Liver (tissue), 9 donors: ENCODE measurements around the gene AGTRAP. TPM values are rescaled to one million over a fixed set of nuclear protein-coding genes. Genes with fewer than 3 reads are reported as not detected.

Experiments
- DNase-seq: peaks from one replicate; pipeline ENCODE4 v3.0.0-alpha.2; 2017; ENCODE audit warnings: low spot score
- H3K27ac ChIP-seq, 2 donors: one replicate each; pipeline ENCODE4 v1.7.0; 2013; ENCODE audit warnings: inconsistent platforms in 2 of 2, low read length in 2 of 2, control low read depth in 1 of 2, low read depth in 1 of 2, mild to moderate bottlenecking in 1 of 2
- H3K27me3 ChIP-seq, 4 donors: one replicate each; pipeline versions ENCODE4 v1.6.1 to v1.7.0; 2013; ENCODE audit warnings: low read length in 3 of 4, inconsistent platforms in 1 of 4, mild to moderate bottlenecking in 1 of 4, moderate library complexity in 1 of 4; ENCODE audit not compliant: control insufficient read depth in 4 of 4, insufficient read depth in 4 of 4
- H3K36me3 ChIP-seq, 4 donors: one replicate each; pipeline versions ENCODE4 v1.6.1 to v1.7.0; 2013; ENCODE audit warnings: low read length in 3 of 4, mild to moderate bottlenecking in 3 of 4, low read depth in 1 of 4, moderate library complexity in 1 of 4; ENCODE audit not compliant: control insufficient read depth in 4 of 4, insufficient read depth in 3 of 4
- H3K4me1 ChIP-seq, 4 donors: one replicate each; pipeline versions ENCODE4 v1.6.1 to v1.7.0; 2013; ENCODE audit warnings: low read length in 3 of 4, mild to moderate bottlenecking in 3 of 4, moderate library complexity in 1 of 4; ENCODE audit not compliant: control insufficient read depth in 4 of 4, insufficient read depth in 4 of 4
- H3K4me3 ChIP-seq, 3 donors: one replicate each; pipeline versions ENCODE4 v1.6.1 to v1.7.0; 2013; ENCODE audit warnings: low read length in 3 of 3, control low read depth in 1 of 3, low read depth in 1 of 3, mild to moderate bottlenecking in 1 of 3
- H3K9ac ChIP-seq, 2 donors: one replicate each; pipeline ENCODE4 v1.7.0; 2013; ENCODE audit warnings: low read length in 2 of 2, mild to moderate bottlenecking in 2 of 2, moderate library complexity in 2 of 2, control low read depth in 1 of 2, low read depth in 1 of 2
- H3K9me3 ChIP-seq, 4 donors: one replicate each; pipeline versions ENCODE4 v1.6.1 to v1.7.0; 2013; ENCODE audit warnings: low read length in 3 of 4; ENCODE audit not compliant: control insufficient read depth in 4 of 4
- CTCF ChIP-seq: fragments of 150-350 bp; IDR thresholded peaks from 2 replicates; pipeline ENCODE4 v1.5.1; 2017; ENCODE audit warnings: improper control_type of control experiment, low read depth, low read length; ENCODE audit not compliant: missing input control
- EGR1 ChIP-seq, 2 donors: IDR thresholded peaks; 2 replicates each; pipeline ENCODE4 v1.6.1; 2016 to 2018; ENCODE audit warnings: antibody characterized with exemption in 2 of 2, low read depth in 2 of 2
- FOXA1 ChIP-seq: IDR thresholded peaks from 2 replicates; pipeline ENCODE4 v1.6.1; 2016; ENCODE audit warnings: antibody characterized with exemption
- FOXA2 ChIP-seq: IDR thresholded peaks from 2 replicates; pipeline ENCODE4 v1.6.1; 2016; ENCODE audit warnings: antibody characterized with exemption
- GABPA ChIP-seq, 2 donors: IDR thresholded peaks in 1 of 2; conservative IDR thresholded peaks in 1 of 2; 2 replicates each; pipeline ENCODE4 v1.6.1; 2016; ENCODE audit warnings: antibody characterized with exemption in 2 of 2, mild to moderate bottlenecking in 1 of 2, moderate library complexity in 1 of 2
- HNF4A ChIP-seq, 2 donors: conservative IDR thresholded peaks; 2 replicates each; pipeline ENCODE4 v1.6.1; 2016; ENCODE audit warnings: antibody characterized with exemption in 2 of 2, mild to moderate bottlenecking in 2 of 2
- HNF4G ChIP-seq: IDR thresholded peaks from 2 replicates; pipeline ENCODE4 v1.6.1; 2016; ENCODE audit warnings: antibody characterized with exemption
- JUND ChIP-seq, 2 donors: IDR thresholded peaks; 2 replicates each; pipeline ENCODE4 v1.6.1; 2016; ENCODE audit warnings: antibody characterized with exemption in 2 of 2
- MAX ChIP-seq: IDR thresholded peaks from 2 replicates; pipeline ENCODE4 v1.6.1; 2016; ENCODE audit warnings: antibody characterized with exemption
- RAD21 ChIP-seq, 2 donors: IDR thresholded peaks; 2 replicates each; pipeline ENCODE4 v1.6.1; 2016; ENCODE audit warnings: antibody characterized with exemption in 2 of 2, mild to moderate bottlenecking in 2 of 2
- RXRA ChIP-seq, 2 donors: IDR thresholded peaks; 2 replicates each; pipeline ENCODE4 v1.6.1; 2017 to 2018; ENCODE audit warnings: antibody characterized with exemption in 2 of 2, mild to moderate bottlenecking in 1 of 2
- SP1 ChIP-seq: IDR thresholded peaks from 2 replicates; pipeline ENCODE4 v1.6.1; 2018; ENCODE audit warnings: antibody characterized with exemption, mild to moderate bottlenecking
- TAF1 ChIP-seq: conservative IDR thresholded peaks from 2 replicates; pipeline ENCODE4 v1.6.1; 2016; ENCODE audit warnings: antibody characterized with exemption, mild to moderate bottlenecking
- YY1 ChIP-seq: IDR thresholded peaks from 2 replicates; pipeline ENCODE4 v1.6.1; 2016; ENCODE audit warnings: antibody characterized with exemption, mild to moderate bottlenecking
- WGBS: extraction: QIAGEN DNeasy Blood & Tissue Kit; methylation state at CpG from one replicate; pipeline ENCODE4 v1.1.7; 2013; 5-methylcytosine and 5-hydroxymethylcytosine counted together
- polyA plus RNA-seq, 2 donors: library from polyadenylated mRNA; stranded (reverse) in 1 of 2; unstranded in 1 of 2; fragments of 200-250 nt in 1 of 2; fragments of >200 nt in 1 of 2; fragmentation: Nextera tagmentation in 1 of 2; extraction: Ambion mirVana in 1 of 2; gene quantifications; one replicate each; pipeline versions ENCODE4 v1.2.1 to v1.2.3, GENCODE V29; 2013 to 2015
- total RNA-seq, 2 donors: library from RNA; depleted of rRNA; stranded (reverse); fragments of >200 nt; gene quantifications; one replicate each; pipeline ENCODE4 v1.2.3, GENCODE V29; 2014
- TF ChIP-seq, protein P1 (sequence below): IDR thresholded peaks from 2 replicates; pipeline ENCODE4 v1.6.1; 2016; ENCODE audit warnings: antibody characterized with exemption, mild to moderate bottlenecking
- TF ChIP-seq, protein P2 (sequence below): IDR thresholded peaks from 2 replicates; pipeline ENCODE4 v1.6.1; 2016; ENCODE audit warnings: antibody characterized with exemption
- donor health status: healthy.
- donor health status: healthy.
- donor health status: healthy.
- donor health status: healthy.
- donor health status: healthy.

The AGTRAP gene
- total and polyA plus RNA-seq, 4 donors, result 8.5 to 19.3 (median 17.5) TPM

GRCh38 chr1:11701981-11702803, 33.7 kb upstream of the AGTRAP start:
- H3K9me3 ChIP-seq, result no peaks in the 10 kb centered on the region
- 85% methylated on average over 15 of the region's 15 CpGs for WGBS
- no peak for DNase-seq
- no peaks in the 10 kb centered on the region for H3K4me1 ChIP-seq
- no peak for TF ChIP-seq HNF4A (conservative IDR thresholded peaks at IDR 0.05)
- TF ChIP-seq FOXA2, result no peak
- TF ChIP-seq, protein P1, sequence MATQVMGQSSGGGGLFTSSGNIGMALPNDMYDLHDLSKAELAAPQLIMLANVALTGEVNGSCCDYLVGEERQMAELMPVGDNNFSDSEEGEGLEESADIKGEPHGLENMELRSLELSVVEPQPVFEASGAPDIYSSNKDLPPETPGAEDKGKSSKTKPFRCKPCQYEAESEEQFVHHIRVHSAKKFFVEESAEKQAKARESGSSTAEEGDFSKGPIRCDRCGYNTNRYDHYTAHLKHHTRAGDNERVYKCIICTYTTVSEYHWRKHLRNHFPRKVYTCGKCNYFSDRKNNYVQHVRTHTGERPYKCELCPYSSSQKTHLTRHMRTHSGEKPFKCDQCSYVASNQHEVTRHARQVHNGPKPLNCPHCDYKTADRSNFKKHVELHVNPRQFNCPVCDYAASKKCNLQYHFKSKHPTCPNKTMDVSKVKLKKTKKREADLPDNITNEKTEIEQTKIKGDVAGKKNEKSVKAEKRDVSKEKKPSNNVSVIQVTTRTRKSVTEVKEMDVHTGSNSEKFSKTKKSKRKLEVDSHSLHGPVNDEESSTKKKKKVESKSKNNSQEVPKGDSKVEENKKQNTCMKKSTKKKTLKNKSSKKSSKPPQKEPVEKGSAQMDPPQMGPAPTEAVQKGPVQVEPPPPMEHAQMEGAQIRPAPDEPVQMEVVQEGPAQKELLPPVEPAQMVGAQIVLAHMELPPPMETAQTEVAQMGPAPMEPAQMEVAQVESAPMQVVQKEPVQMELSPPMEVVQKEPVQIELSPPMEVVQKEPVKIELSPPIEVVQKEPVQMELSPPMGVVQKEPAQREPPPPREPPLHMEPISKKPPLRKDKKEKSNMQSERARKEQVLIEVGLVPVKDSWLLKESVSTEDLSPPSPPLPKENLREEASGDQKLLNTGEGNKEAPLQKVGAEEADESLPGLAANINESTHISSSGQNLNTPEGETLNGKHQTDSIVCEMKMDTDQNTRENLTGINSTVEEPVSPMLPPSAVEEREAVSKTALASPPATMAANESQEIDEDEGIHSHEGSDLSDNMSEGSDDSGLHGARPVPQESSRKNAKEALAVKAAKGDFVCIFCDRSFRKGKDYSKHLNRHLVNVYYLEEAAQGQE, result no peak
- TF ChIP-seq EGR1 (IDR thresholded peaks at IDR 0.05; ENCODE audit: low read depth in 2 of 2), result no peak
- no peak for TF ChIP-seq SP1
- no peak for TF ChIP-seq FOXA1
- no peak for TF ChIP-seq TAF1
- TF ChIP-seq JUND (IDR thresholded peaks at IDR 0.05), result no peak
- TF ChIP-seq, protein P2, sequence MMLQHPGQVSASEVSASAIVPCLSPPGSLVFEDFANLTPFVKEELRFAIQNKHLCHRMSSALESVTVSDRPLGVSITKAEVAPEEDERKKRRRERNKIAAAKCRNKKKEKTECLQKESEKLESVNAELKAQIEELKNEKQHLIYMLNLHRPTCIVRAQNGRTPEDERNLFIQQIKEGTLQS, result no peak
- no peak for TF ChIP-seq RAD21 (IDR thresholded peaks at IDR 0.05)
- no peak for TF ChIP-seq HNF4G
- no peak for TF ChIP-seq CTCF
- no peak for TF ChIP-seq GABPA (IDR thresholded peaks at IDR 0.05 in 1 of 2, conservative IDR thresholded peaks at IDR 0.05 in 1 of 2)
- no peak for TF ChIP-seq YY1
- TF ChIP-seq RXRA (IDR thresholded peaks at IDR 0.05), result no peak
- no peak for TF ChIP-seq MAX
- H3K36me3 ChIP-seq, result no peaks in the 10 kb centered on the region
- no peak overlapping the region for H3K27ac ChIP-seq
- H3K4me3 ChIP-seq, result no peak overlapping the region
- H3K27me3 ChIP-seq, result no peaks in the 10 kb centered on the region
- H3K9ac ChIP-seq, result no peak overlapping the region
